Renal cortex interstitium (tissue), 11 donors: ENCODE measurements around the gene FBXW7. TPM values are rescaled to one million over a fixed set of nuclear protein-coding genes. Genes with fewer than 3 reads are reported as not detected.
A peak's percentile ranks its signal among the peaks of the same experiment; 100 is the strongest.

Experiments
- DNase-seq, 11 donors: peaks; one replicate each; pipeline ENCODE4 v3.0.0-alpha.2; 2013; ENCODE audit warnings: low read depth in 9 of 11, low spot score in 4 of 11; ENCODE audit errors: extremely low read depth in 1 of 11
- polyA plus RNA-seq, 3 donors: library from polyadenylated mRNA; unstranded; fragments of 120-200 nt; gene quantifications; one replicate each; pipeline ENCODE4 v1.2.1, GENCODE V29; 2013; ENCODE audit not compliant: insufficient read length in 3 of 3

Gene FBXW7
- polyA plus RNA-seq, 3 donors, result 26.6 to 37.9 (median 37.7) TPM

DNA sequence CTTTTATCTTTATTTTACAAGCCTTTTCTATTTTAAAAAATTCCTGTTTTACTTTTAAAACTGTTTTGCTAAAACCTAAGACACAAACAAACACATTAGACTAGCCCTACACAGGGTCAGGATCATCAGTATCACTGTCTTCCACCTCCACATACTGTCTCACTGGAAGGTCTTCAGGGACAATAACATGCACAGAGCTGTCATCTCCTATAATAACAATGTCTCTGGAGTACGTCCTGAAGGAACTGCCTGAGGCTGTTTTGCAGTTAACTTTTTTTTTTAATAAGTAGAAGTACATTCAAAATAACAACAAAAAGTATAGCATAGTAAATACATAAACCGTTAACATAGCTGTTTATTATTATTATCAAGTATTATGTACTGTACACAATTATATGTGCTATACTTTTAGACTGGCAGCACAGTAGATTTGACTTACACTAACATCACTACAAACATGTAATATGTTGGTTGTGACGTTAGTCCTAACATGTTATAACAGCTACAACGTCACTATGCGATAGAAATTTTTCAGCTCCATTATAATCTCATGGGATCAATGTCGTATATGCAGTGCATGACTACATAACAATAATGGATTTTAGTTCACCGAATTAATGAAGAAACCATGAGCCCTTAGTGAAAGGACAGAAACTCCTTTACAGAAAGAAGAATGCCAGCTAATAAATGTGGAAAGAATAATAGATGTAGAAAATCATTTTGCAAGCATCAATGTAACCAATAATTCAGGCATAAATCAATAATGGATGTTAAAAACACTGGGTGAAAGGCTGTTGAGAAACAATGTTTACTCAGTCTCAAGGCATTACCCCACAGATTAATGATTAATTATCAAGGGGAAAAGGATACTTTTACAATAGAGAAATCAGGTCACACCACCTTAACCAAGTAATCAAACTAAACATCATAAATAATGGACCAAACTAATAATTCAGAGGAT is 49.2 kb downstream of the FBXW7 start:
- DNase-seq, result peak in 1 of 11 donors; percentile 21

DNA sequence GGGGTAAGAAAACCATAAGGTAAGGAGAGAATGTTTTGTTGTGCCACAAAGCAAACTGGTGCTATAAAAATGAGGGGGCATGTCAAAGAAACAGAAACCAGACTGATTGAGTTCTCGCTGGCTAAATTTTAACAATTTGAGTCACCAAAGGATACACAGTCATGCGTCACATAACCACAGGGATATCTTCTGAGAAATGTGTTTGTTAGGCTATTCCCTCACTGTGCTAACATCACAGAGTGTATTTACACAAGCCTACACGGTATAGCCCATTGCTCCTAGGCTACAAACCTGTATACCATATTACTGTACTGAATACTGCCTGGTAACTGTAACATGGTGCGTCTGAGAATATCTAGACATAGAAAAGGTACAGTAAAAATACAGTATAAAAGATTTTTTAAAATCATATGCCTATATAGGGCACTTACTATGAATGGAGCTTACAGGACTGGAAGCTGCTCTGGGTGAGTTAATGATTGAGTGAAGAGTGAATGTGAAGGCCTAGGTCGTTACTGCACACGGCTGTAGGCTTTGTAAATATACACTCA is 50.1 kb downstream of the FBXW7 start:
- DNase-seq, result peak in 8 of 11 donors; percentile 12 to 57 (median 36)

DNA sequence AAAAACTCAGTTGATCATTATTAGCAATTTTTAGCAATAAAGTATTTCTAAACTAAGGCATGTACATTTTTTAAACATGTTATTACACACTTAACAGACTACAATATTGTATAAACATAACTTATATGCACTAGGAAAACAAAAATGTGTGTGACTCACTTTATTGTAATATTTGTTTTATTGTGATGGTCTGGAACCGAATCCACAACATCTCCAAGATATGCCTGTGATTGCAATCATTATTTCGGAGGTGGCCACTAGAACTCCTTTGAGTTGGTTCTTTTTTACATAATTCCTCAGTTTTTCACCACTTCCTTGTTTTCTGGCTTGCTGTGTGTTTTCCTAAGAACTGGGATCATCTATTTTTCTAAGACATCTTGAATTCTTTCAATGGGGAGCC is 53.7 kb downstream of the FBXW7 start:
- DNase-seq, result no peak

DNA sequence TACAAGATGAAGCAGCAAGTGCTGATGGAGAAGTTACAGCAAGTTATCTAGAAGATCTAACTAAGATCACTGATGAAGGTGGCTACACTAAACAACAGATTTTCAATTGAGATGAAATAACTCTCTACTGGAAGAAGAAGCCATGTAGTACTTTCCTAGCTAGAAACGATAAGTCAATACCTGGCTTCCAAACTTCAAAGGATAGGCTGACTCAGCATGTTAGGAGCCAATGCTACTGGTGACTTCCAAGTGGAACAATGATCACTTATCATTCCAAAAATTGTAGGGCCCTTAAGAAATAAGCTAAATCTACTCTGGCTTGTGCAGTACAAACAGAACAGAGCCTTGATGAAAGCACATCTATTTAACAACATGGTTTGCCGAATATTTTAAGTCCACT is 55.0 kb downstream of the FBXW7 start:
- DNase-seq, result no peak

DNA sequence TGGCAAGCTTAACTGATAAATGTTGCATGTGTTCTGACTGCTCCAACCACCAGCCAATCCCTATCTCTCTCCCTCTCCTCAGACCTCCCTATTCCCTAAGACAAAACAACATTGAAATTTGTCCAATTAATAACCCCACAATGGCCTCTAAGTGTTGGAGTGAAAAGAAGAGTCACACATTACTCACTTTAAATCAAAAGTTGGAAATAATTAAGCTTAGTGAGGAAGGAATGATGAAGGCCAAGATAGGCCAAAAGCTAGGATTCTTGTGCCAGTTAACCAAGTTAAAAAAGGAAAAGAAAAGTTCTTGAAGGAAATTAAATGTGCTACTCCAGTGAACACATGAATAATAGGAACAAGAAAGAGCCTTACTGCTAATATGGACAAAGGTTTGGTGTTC is 55.6 kb downstream of the FBXW7 start:
- DNase-seq, result no peak

DNA sequence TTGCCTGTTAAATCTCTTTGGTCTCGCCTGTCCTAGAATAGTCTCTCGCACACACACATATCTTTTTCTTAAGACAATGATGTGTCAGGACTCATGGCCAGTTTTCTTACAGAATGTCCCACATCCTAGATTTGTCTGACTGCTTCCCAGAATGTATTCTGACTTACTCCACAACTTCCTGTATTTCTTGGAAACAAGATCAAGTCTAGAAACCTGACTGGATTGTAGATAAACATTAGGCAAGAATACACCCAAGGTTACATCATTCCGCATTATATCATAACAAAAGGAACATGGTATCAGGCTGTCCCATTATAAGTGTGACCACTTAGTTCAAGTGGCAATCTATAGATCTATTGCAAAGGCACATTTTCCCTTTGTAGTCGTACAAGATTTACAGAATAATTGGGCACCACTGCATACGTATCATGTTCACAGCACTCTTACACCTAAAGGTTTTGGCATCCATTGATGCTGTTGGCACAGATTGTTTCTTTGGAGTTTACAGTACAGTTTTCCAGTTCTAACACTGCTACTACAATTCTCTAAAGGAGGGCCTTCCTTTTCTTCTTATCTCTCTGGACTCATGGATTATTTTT is 56.4 kb downstream of the FBXW7 start:
- DNase-seq, result no peak

DNA sequence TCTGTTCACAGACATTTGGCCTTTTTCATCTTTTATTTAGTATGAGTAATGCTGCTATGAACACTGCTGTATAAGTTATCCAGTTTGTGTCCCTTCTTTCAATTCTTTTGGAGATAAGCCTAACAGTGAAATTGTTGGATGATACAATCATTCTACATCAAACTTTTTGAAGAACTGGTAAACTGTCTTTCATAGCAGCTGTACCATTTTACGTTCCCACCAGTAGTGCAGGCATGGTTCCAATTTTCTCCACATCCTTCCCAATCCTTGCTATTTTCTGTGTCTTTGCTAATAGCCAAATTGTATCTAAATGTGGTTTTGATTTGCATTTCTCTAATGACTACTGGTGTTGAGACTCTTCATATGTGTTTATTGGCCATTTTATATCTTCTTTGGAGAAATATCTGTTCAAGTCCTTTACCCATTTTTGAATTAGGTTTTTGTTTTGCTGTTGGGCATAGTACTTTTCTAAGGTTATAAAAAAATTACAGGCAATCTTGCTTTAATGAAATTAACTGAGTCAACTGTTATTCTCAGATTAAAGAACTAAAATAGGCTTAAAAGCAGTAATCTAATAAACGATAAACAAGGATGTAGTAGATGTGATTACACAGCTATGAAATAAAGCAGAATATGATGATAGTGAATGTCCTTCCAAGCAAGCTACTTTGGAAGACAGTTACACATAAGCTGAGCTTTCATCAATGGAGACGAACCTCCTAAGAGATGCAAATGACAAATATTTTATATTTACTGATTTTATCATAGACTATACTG is 57.2 kb downstream of the FBXW7 start:
- no peak for DNase-seq

DNA sequence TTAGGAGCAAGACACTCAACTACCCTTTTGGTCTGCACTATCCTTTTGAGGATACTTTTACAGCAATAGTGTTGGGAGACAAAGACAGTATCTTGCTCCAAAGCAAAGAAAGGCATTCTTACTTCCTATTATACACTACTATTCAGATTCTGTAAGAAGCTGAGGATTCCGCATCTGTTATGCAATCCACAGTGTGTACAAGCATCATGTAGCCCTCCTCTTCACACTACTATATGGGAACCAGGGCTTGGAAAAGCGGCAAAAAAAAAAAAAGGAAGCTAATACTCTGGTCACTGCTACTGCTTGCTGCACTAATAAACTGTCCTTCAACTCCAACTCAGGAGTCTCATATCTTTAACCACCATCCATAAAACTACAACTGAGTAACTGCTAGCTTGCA is 59.1 kb downstream of the FBXW7 start:
- no peak for DNase-seq

DNA sequence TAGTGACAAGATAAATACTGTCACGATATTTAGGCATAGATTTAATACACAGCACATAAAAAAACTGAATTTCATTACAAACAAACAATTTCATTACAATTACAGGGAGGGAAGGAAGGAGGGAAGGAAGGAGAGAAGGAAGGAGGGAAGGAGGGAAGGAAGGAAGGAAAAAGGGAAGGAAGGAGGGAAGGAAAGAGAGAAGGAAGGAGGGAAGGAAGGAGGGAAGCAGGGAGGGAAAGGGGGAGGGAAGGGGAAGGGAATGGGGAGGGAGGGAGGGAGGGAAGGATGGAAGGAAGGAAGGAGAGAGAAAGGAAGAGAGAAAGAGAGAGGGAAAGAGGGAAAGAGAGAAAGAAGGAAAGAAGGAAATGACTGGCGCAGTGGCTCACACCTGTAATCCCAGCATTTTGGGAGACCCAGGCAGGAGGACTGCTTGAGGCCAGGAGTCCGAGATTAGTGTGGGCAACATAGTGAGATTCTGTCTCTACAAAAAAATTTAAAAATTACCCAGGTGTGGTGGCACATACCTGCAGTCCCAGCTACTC is 64.6 kb downstream of the FBXW7 start:
- no peak for DNase-seq

DNA sequence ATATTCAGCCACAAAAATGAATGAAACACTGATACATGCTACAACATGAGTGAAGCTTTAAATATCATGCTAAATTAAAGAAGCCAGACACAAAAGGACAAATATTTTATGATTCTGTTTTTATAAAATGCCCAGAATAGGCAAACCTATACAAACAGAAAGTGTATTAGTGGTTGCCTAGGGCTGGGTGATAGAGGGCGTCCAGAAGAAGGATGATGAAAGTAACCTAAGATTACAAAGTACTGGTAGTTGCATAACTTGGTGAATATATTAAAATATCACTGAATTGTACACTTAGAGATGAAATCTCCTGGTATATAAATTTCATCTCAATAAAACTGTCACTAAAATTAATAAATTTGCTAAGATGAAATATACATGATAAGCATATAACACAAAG is 67.5 kb downstream of the FBXW7 start:
- DNase-seq, result no peak

DNA sequence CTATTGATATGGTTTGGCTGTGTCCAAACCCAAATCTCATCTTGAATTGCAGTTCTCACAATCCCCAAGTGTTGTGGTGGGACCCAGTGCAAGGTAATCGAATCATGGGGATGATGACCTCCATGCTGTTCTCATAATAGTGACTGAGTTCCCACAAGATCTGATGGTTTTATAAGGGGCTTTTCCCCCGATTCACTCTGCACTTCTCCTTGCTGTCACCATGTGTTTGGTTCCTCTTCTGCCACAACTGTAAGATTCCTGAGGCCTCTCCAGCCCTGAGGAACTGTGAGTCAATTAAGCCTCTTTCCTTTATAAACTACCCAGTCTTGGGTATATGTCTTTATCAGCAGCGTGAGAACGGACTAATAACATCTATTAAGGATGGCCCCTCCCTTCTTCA is 68.8 kb downstream of the FBXW7 start:
- no peak for DNase-seq

DNA sequence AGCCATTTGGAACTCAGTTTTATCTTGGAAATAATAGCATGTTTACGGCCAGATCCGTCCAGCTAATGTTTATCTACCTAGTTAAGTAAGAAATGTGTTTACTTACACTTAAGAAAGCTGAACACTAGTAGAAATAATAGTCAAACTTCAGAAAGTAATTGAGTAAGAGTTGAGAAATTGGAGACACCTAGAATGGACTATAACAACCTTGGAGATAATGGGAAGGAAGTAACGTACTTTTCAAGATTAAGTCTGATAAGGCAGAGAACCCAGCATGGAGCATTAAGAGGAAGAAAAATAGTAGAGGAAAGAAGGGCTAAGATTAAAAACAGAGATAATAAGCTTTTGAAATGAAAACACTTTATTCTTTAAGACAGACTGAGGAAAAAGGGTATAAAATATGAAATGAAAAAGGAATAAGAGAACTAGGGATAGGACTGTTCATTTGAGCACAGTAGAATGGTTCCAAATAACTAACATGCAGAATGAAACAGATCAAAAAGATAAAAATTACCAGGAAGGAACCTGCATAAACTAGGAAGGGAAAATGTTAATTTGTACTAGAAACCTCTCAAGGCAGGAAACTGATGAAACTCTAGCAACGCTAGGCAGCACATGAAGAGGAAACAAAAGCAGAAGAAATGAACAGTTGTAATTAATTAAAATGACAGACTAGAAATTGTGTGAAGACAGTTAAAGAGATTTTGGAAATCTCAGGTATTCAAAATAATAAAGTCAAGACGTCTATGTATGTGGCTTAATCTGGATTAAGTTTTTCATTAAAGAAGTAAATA is 71.7 kb downstream of the FBXW7 start:
- no peak for DNase-seq

DNA sequence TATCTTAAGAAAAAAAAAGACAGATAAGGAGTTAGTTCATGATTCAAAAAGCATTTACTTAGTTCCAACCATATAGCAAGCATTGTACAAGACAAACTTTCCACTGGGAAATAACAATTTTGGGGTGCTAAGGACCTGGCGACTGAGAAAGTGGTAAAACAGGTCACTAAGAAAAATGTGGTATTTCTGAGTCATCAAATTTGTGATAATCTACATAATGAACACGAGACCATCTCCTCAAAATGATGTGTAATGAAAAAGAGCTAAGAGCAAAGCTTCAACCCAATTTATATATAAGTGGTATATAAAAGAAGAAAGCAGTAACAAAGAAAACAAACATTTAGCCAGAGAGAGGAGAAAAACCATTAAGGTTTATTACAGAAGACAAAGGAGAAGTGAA is 72.3 kb downstream of the FBXW7 start:
- no peak for DNase-seq

DNA sequence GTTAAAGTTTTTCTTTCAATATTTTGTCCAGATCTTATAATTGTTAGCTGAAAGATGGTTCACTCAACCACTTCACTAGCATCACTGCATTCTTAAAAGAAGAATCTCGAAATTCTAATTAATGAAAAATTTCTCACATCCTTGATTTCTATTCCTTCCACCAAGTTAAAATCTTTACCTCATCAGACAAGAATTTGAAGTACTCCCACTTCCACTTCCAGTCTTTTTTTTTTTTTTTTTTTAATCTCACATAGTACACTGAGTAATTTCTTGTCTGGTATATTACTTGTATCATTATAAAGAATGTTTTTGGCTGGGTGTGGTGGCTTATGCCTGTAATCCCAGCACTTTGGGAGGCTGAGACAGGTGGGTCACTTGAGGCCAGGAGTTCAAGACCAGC is 73.2 kb downstream of the FBXW7 start:
- no peak for DNase-seq

DNA sequence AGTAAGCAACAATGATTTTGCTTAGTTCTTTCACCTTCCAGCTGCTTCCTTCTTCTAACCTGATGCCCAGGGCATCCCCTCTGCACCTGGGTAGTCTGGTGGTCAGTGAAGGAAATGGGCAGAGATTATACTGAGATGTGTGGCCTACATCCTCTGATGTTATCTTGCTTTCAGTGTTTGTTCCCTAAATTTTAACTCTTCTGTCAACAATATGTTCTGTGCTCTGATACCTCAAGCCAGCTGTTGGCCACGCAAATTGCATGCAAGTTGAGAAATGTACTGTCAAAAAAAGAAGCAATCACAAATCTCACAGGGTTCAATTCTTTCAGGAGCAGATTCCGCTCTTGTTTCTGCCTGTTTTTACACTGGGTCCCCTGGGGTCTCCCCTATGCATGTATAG is 73.8 kb downstream of the FBXW7 start:
- no peak for DNase-seq

DNA sequence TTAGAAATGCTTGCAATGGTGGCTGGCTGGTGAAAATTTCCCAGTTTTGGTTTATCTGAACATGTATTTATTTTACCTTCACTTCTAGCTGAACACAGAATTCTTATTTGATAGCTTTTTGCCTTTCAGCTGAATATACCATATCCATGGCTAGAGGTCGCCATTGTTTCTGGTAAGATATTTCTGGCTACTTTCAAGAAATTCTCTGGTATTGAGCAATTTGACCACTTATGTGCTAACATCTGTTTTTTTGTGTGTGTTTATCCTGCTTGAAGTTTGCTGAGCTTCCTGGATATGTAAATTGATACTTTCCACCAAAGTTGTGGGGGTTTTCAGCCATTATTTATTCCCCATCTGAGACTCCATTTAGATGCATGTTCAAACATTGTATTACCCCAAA is 75.4 kb downstream of the FBXW7 start:
- DNase-seq, result no peak

DNA sequence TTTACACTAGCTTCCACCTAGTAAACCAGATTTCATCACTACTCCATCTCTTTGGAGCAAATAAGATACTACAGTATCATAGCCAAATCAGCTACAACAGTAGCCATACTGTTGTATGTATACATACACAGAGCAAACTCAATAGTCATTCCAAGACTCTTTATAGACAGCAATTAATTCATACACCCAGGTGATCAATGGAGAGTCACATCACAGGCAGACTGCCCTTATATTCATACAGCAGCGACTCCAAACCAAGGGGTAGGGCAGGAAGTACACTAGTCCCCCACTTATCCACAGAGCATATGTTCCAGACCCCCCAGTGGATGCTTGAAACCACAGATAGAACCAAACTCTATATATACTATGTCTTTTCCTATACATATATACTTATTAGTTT is 76.6 kb downstream of the FBXW7 start:
- no peak for DNase-seq

DNA sequence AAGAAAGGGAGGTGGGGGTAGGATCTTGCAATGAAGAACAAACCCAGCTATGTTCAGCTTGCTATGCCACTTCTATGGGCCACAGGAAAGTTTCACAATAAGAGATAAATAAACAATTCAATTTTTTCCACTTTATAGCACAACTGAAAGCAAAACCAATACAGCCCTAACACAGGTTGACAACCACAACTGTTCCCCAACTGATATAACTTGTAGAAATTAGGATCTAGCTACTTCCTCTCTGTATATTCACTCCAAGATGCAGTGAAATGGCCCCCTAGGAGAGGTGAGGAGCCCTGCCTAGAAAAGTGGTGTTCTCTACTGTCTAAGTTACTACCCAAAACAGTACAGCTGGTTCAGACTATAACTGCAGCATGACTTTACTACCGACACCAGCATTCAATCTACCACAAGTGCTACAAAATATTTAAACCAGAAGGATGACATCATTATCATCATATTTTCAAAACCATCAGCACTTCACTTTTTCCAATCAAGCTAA is 77.0 kb downstream of the FBXW7 start:
- no peak for DNase-seq
